Smooth muscle cell (in vitro differentiated cells): ENCODE measurements around the gene MOG. TPM values are rescaled to one million over a fixed set of nuclear protein-coding genes. Genes with fewer than 3 reads are reported as not detected.

Experiments
- DNase-seq: peaks from one replicate; lab custom pipeline; 2025; ENCODE audit not compliant: unreplicated experiment; lab: John Stamatoyannopoulos, UW
- H2AFZ ChIP-seq: fragments of 200-600 bp; sonication (generic); 2 replicates; pipeline ENCODE4 v1.6.0; 2016; ENCODE audit warnings: antibody characterized with exemption, low read depth, mild to moderate bottlenecking
- H3F3A ChIP-seq: fragments of 200-600 bp; sonication (generic); 2 replicates; pipeline ENCODE4 v1.6.0; 2017; ENCODE audit warnings: antibody characterized with exemption, low read depth
- H3K27ac ChIP-seq: fragments of 200-600 bp; sonication (generic); 2 replicates; pipeline ENCODE4 v1.5.1; 2016; ENCODE audit warnings: low read depth, mild to moderate bottlenecking
- H3K27me3 ChIP-seq: fragments of 200-600 bp; sonication (generic); 2 replicates; pipeline ENCODE4 v1.6.1; 2016; ENCODE audit warnings: low read depth, mild to moderate bottlenecking
- H3K36me3 ChIP-seq: fragments of 200-600 bp; sonication (generic); 2 replicates; pipeline ENCODE4 v1.5.1; 2016; ENCODE audit warnings: low read depth
- H3K4me1 ChIP-seq: fragments of 200-600 bp; sonication (generic); 2 replicates; pipeline ENCODE4 v1.5.1; 2016; ENCODE audit warnings: low read depth
- H3K4me2 ChIP-seq: fragments of 200-600 bp; sonication (generic); 2 replicates; pipeline ENCODE4 v1.6.0; 2016; ENCODE audit warnings: mild to moderate bottlenecking
- H3K4me3 ChIP-seq: fragments of 200-600 bp; sonication (generic); 2 replicates; pipeline ENCODE4 v1.5.1; 2016; ENCODE audit warnings: mild to moderate bottlenecking
- H3K79me2 ChIP-seq: fragments of 200-600 bp; sonication (generic); 2 replicates; pipeline ENCODE4 v1.6.0; 2016; ENCODE audit warnings: low read depth, mild to moderate bottlenecking
- H3K9ac ChIP-seq: fragments of 200-600 bp; sonication (generic); 2 replicates; pipeline ENCODE4 v1.6.0; 2016; ENCODE audit warnings: low read depth
- H3K9me3 ChIP-seq: fragments of 200-600 bp; sonication (generic); replicated peaks from 2 replicates; pipeline ENCODE4 v1.5.1; 2016; ENCODE audit warnings: low read depth
- H4K20me1 ChIP-seq: fragments of 200-600 bp; sonication (generic); 2 replicates; pipeline ENCODE4 v1.6.0; 2016; ENCODE audit warnings: low read depth
- WGBS: methylation state at CpG from one replicate; pipeline ENCODE4 v1.1.7; 2016; ENCODE audit warnings: low lambda C conversion rate; 5-methylcytosine and 5-hydroxymethylcytosine counted together
- polyA plus RNA-seq: library from polyadenylated mRNA; unstranded; fragments of >200 nt; fragmentation: Nextera tagmentation; extraction: Ambion mirVana; gene quantifications from 2 replicates; pipeline ENCODE4 v1.2.1, GENCODE V29; 2016
- total RNA-seq: library from RNA; depleted of rRNA; stranded (reverse); fragments of >200 nt; gene quantifications from 2 replicates; pipeline ENCODE4 v1.2.3, GENCODE V29; 2014
- TF ChIP-seq, protein P1 (sequence below): fragments of 200-600 bp; sonication (generic); IDR thresholded peaks from 2 replicates; pipeline ENCODE4 v1.5.1; 2017; ENCODE audit warnings: borderline replicate concordance, mild to moderate bottlenecking, antibody characterized with exemption; ENCODE audit not compliant: insufficient read depth, poor library complexity, severe bottlenecking

Gene MOG
- total and polyA plus RNA-seq, 2 experiments from 2014 or later = not detected

GRCh38 chr6:29627755-29628418 lies 29.0 kb upstream of the MOG start:
- no peaks in the 10 kb centered on the region for H3K27me3 ChIP-seq
- H4K20me1 ChIP-seq = peaks cover 35% of the 10 kb centered on the region
- peak; percentile 57 for DNase-seq
- WGBS = 0% methylated on average over 12 of the region's 51 CpGs
- H2AFZ ChIP-seq = peak overlapping the region; percentile 91
- H3K9me3 ChIP-seq = no peaks in the 10 kb centered on the region
- H3K9ac ChIP-seq = peak overlapping the region; percentile 62
- no peaks in the 10 kb centered on the region for H3F3A ChIP-seq
- H3K79me2 ChIP-seq = peaks cover 6% of the 10 kb centered on the region
- peaks cover 4% of the 10 kb centered on the region for H3K36me3 ChIP-seq
- TF ChIP-seq, protein P1, sequence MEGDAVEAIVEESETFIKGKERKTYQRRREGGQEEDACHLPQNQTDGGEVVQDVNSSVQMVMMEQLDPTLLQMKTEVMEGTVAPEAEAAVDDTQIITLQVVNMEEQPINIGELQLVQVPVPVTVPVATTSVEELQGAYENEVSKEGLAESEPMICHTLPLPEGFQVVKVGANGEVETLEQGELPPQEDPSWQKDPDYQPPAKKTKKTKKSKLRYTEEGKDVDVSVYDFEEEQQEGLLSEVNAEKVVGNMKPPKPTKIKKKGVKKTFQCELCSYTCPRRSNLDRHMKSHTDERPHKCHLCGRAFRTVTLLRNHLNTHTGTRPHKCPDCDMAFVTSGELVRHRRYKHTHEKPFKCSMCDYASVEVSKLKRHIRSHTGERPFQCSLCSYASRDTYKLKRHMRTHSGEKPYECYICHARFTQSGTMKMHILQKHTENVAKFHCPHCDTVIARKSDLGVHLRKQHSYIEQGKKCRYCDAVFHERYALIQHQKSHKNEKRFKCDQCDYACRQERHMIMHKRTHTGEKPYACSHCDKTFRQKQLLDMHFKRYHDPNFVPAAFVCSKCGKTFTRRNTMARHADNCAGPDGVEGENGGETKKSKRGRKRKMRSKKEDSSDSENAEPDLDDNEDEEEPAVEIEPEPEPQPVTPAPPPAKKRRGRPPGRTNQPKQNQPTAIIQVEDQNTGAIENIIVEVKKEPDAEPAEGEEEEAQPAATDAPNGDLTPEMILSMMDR = no peak
- peak overlapping the region; percentile 98 for H3K4me2 ChIP-seq
- peaks cover 49% of the 10 kb centered on the region for H3K4me1 ChIP-seq
- peak overlapping the region; percentile 80 for H3K4me3 ChIP-seq
- H3K27ac ChIP-seq = no peak overlapping the region

DNA sequence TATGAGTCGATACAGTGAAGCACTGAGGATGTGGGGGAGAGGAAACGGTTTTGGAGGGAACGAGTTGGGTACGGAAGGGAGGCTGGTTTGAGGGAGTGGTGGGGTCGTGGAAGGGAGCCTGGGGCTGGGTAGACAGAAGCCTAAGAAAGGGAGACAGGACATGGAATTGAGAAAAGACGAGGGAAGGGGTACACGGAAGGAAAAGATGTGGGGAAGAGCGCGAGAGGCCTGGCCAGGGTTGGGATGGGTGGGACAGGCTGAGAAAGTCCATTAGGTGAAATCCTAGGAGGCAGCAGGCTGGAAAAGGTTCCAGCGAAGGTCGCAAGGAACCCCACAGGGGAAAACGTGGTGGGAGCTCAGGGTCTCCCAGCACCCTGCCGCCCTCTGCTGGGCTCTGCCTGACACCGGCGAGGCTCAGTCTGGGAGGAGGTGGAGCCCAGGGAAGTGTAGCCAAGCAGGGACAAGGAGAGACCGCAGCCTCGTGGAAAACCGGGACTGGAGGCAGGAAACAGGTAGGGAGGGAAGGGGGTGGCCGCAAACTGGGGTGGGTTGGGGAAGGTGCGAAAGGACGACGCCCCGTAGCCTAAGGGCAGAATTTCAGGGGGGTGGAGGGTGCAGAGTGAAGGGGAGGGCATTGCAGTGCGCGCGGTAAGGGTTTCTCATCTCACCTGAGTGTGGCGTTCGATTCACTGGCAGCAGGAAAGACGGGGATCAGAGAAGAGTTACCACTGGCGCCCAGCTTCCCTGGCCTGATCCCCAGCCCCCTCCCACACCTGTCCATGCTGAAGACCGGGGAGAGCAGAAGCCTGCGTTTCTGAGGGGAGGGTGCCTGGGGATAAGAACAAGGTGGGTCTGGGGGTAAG lies 28.2 kb upstream of the MOG start:
- Histone ChIP-seq H4K20me1 (peaks cover 35% of the 10 kb centered on the region), H3K4me3 (peak overlapping the region; percentile 80), H3K36me3 (no peaks in the 10 kb centered on the region), H3K9ac (peak overlapping the region; percentile 27), H3K4me2 (peak overlapping the region; percentile 98), H3F3A (no peaks in the 10 kb centered on the region), H3K79me2 (peaks cover 6% of the 10 kb centered on the region), H2AFZ (peak overlapping the region; percentile 90), H3K9me3 (no peaks in the 10 kb centered on the region), H3K27ac (no peak overlapping the region), H3K27me3 (no peaks in the 10 kb centered on the region), H3K4me1 (peaks cover 45% of the 10 kb centered on the region)
- DNase-seq = peak; percentile 54
- TF ChIP-seq, protein P1 = peak; percentile 54
- WGBS = 4% methylated on average over 20 of the region's 32 CpGs

DNA sequence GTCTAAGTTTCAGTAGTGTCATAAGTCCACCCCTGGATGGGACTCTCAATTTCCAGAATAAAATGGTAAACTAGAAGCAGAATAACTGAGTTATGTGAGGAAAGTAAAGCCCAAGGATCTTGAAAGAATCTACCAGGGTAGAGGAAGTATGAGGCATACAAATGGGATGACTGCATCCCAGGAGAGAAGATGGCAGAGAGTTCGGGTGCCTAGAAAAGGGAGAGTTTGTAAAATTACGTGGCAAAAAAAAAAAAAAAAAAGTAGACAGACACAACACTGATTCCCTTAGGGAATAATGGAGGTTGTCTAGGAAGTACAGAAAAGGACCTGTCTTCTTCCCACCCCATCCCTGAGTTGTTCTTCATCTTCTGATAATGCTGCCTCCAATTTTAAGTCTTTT lies 27.3 kb upstream of the MOG start:
- Histone ChIP-seq H3K36me3 (no peaks in the 10 kb centered on the region), H3K4me2 (peak overlapping the region; percentile 98), H3K9ac (no peak overlapping the region), H2AFZ (no peak overlapping the region), H3K4me3 (no peak overlapping the region), H3K27me3 (no peaks in the 10 kb centered on the region), H4K20me1 (peaks cover 28% of the 10 kb centered on the region), H3K4me1 (peaks cover 41% of the 10 kb centered on the region), H3F3A (no peaks in the 10 kb centered on the region), H3K79me2 (peaks cover 6% of the 10 kb centered on the region), H3K9me3 (no peaks in the 10 kb centered on the region), H3K27ac (no peak overlapping the region)
- no peak for DNase-seq
- TF ChIP-seq, protein P1 = no peak
- WGBS = 61% methylated on average over 2 of the region's 2 CpGs
